ENCODE measurements around the gene ABHD14A.

DNA sequence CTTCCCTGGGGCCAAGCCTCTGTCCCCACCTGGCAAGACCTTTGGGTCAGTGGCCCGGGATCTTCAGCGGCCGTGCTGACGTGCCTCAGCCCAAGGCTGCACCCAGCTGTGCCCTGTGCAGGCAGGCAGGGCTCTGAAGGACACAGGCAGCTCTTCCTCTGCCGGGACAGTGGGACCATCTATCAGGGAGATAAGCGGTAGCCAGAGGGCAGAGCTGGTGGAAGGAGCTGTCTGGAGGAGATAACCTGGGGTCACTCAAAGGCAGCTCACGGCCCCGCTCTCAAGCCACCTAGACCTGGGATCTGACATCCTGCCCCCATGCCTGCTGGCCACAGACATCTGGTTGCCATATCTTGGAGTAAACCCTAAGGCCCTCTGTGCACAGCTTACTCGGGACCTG, 54.2 kb downstream of the ABHD14A start:
- TF ChIP-seq, protein P1, sequence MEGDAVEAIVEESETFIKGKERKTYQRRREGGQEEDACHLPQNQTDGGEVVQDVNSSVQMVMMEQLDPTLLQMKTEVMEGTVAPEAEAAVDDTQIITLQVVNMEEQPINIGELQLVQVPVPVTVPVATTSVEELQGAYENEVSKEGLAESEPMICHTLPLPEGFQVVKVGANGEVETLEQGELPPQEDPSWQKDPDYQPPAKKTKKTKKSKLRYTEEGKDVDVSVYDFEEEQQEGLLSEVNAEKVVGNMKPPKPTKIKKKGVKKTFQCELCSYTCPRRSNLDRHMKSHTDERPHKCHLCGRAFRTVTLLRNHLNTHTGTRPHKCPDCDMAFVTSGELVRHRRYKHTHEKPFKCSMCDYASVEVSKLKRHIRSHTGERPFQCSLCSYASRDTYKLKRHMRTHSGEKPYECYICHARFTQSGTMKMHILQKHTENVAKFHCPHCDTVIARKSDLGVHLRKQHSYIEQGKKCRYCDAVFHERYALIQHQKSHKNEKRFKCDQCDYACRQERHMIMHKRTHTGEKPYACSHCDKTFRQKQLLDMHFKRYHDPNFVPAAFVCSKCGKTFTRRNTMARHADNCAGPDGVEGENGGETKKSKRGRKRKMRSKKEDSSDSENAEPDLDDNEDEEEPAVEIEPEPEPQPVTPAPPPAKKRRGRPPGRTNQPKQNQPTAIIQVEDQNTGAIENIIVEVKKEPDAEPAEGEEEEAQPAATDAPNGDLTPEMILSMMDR (IDR thresholded peaks at IDR 0.05; ENCODE audit: low read length): no peak
- no peak for TF ChIP-seq EZH2 (IDR thresholded peaks at IDR 0.05; ENCODE audit: borderline replicate concordance, low read length)
